Uterus (tissue), 2 donors: ENCODE measurements around the gene ITIH5.
"Not testable (repeated sequence)": the region's sequence is repeated elsewhere in the genome, so short reads cannot be mapped to it uniquely, and the experiment has no call there.

ENCODE experiments used
- CTCF ChIP-seq, 4 experiments: fragments of 200-600 bp in 2 of 4; fragments of 450-650 bp in 2 of 4; sonication (generic) in 2 of 4; IDR thresholded peaks; one replicate each; pipeline ENCODE4 v1.5.1; 2016 to 2019; ENCODE audit warnings: antibody characterized with exemption in 4 of 4, mild to moderate bottlenecking in 2 of 4, moderate library complexity in 1 of 4
- POLR2A ChIP-seq, 2 donors: fragments of 450-650 bp; IDR thresholded peaks; one replicate each; pipeline ENCODE4 v1.6.1; 2016; ENCODE audit warnings: antibody characterized with exemption in 2 of 2, mild to moderate bottlenecking in 1 of 2, moderate library complexity in 1 of 2

- TF ChIP-seq POLR2A, CTCF (IDR thresholded peaks at IDR 0.05): not testable (repeated sequence)
These were observed 44.3 kb upstream of the ITIH5 start for GRCh38 chr10:7711075-7711474.
